GM12878 (cell line): ENCODE measurements around the gene ASXL2. TPM values are rescaled to one million over a fixed set of nuclear protein-coding genes. Genes with fewer than 3 reads are reported as not detected.

Experiments
- ATAC-seq: fragments of 200-7000 bp; cut with Tn5 transposase; 3 replicates; pipeline ENCODE4 v1.9.1; 2020; ENCODE audit warnings: mild to moderate bottlenecking, moderate library complexity
- BruUV-seq: library from RNA; stranded (reverse); fragments of 400-500 nt; replicated peaks from 2 replicates; lab custom pipeline; 2021; lab: Mats Ljungman, UMichigan
- CTCF ChIA-PET: fragments of 300-600 bp; sonication (Branson Sonifier 250); formaldehyde crosslinking; extraction: SDS; loops from one replicate; lab custom pipeline; 2021; ENCODE audit warnings: inconsistent platforms; lab: Yijun Ruan, JAX
- POLR2A ChIA-PET: fragments of 350-600 bp; formaldehyde crosslinking; extraction: SDS; loops from one replicate; lab custom pipeline; 2021; ENCODE audit warnings: inconsistent platforms; lab: Charles Lee
- RAD21 ChIA-PET: fragments of 300-600 bp; sonication (Branson Sonifier 250); formaldehyde crosslinking; loops from one replicate; lab custom pipeline; 2023; ENCODE audit warnings: antibody characterized with exemption; ENCODE audit not compliant: unreplicated experiment; lab: Charles Lee
- SMC1A ChIA-PET: fragments of 300-600 bp; sonication (Branson Sonifier 250); formaldehyde crosslinking; loops from one replicate; lab custom pipeline; 2023; ENCODE audit not compliant: unreplicated experiment, uncharacterized antibody; lab: Charles Lee
- DNase-seq: peaks from one replicate; pipeline ENCODE4 v3.0.0-alpha.2; 2011; ENCODE audit warnings: low read depth, low spot score
- FAIRE-seq: peaks from 3 replicates; lab custom pipeline; 2011; peaks lifted over from hg19 to GRCh38; lab: Jason Lieb, UNC
- H2AFZ ChIP-seq: 2 replicates; pipeline ENCODE4 v1.6.0; 2011; ENCODE audit warnings: low read depth, low read length, control low read depth; ENCODE audit not compliant: control insufficient read depth
- H3K27ac ChIP-seq: 2 replicates; pipeline ENCODE4 v1.5.1; 2011; ENCODE audit warnings: control low read depth; ENCODE audit not compliant: control insufficient read depth, insufficient read depth
- H3K27me3 ChIP-seq, 2 experiments: replicated peaks in 1 of 2; 2 replicates each; pipeline versions ENCODE4 v1.6.0 to v1.6.1; 2011; ENCODE audit warnings: low read length in 1 of 2; ENCODE audit not compliant: control insufficient read depth in 2 of 2, insufficient read depth in 2 of 2
- H3K36me3 ChIP-seq, 2 experiments: 2 replicates each; pipeline ENCODE4 v1.5.1; 2011; ENCODE audit warnings: low read length in 1 of 2; ENCODE audit not compliant: control insufficient read depth in 2 of 2, insufficient read depth in 2 of 2
- H3K4me1 ChIP-seq: 2 replicates; pipeline ENCODE4 v1.6.1; 2011; ENCODE audit warnings: mild to moderate bottlenecking, low read length, moderate library complexity, mixed read lengths; ENCODE audit not compliant: control insufficient read depth, insufficient read depth
- H3K4me2 ChIP-seq: 2 replicates; pipeline ENCODE4 v1.6.0; 2011; ENCODE audit warnings: control low read depth; ENCODE audit not compliant: control insufficient read depth, insufficient read depth
- H3K4me3 ChIP-seq: fragments of 200-600 bp; sonication (generic); 2 replicates; pipeline ENCODE4 v1.5.1; 2016
- H3K79me2 ChIP-seq: 2 replicates; pipeline ENCODE4 v1.6.0; 2011; ENCODE audit warnings: low read length; ENCODE audit not compliant: control insufficient read depth, insufficient read depth
- H3K9ac ChIP-seq: 2 replicates; pipeline ENCODE4 v1.8.0; 2011; ENCODE audit warnings: low read length, control low read depth, mixed read lengths; ENCODE audit not compliant: control insufficient read depth, insufficient read depth
- H3K9me3 ChIP-seq: replicated peaks from 3 replicates; pipeline ENCODE4 v1.5.1; 2011; ENCODE audit warnings: mild to moderate bottlenecking, low read length; ENCODE audit not compliant: control insufficient read depth, insufficient read depth
- H4K20me1 ChIP-seq: 2 replicates; pipeline ENCODE4 v1.6.0; 2011; ENCODE audit not compliant: control insufficient read depth, insufficient read depth
- CREM ChIP-seq: IDR thresholded peaks from 2 replicates; pipeline ENCODE4 v1.6.1; 2014; ENCODE audit warnings: antibody characterized with exemption, low read depth
- E2F4 ChIP-seq: IDR thresholded peaks from 2 replicates; pipeline ENCODE4 v1.6.1; 2012; ENCODE audit warnings: low read depth, low read length, improper control_type of control experiment
- EZH2 ChIP-seq: IDR thresholded peaks from 2 replicates; pipeline ENCODE4 v1.6.1; 2012; ENCODE audit warnings: low read depth, mild to moderate bottlenecking, control low read depth, inconsistent platforms, low read length, borderline replicate concordance; ENCODE audit not compliant: control insufficient read depth
- POLR2A ChIP-seq: IDR thresholded peaks from 2 replicates; pipeline ENCODE4 v1.6.1; 2011; ENCODE audit warnings: low read depth, mild to moderate bottlenecking, low read length
- POLR2AphosphoS5 ChIP-seq: IDR thresholded peaks from 2 replicates; pipeline ENCODE4 v1.6.1; 2011; ENCODE audit warnings: mild to moderate bottlenecking, low read length, inconsistent platforms
- REST ChIP-seq: IDR thresholded peaks from 2 replicates; pipeline ENCODE4 v1.6.1; 2012; ENCODE audit warnings: mild to moderate bottlenecking, low read depth, low read length
- RFX5 ChIP-seq: IDR thresholded peaks from 2 replicates; pipeline ENCODE4 v1.6.1; 2011; ENCODE audit warnings: low read depth, low read length, improper control_type of control experiment
- ZBTB40 ChIP-seq: fragments of 450-650 bp; IDR thresholded peaks from 2 replicates; pipeline ENCODE4 v1.6.1; 2016; ENCODE audit warnings: mild to moderate bottlenecking, moderate library complexity, borderline replicate concordance
- ZNF24 ChIP-seq: fragments of 450-650 bp; IDR thresholded peaks from 2 replicates; pipeline ENCODE4 v1.6.1; 2017; ENCODE audit warnings: antibody characterized with exemption, mild to moderate bottlenecking
- WGBS: methylation state at CpG from one replicate; pipeline ENCODE4 v1.1.6; 2016; ENCODE audit warnings: low lambda C conversion rate; ENCODE audit not compliant: insufficient replicate concordance, insufficient coverage; ENCODE audit errors: missing lambda C conversion rate; 5-methylcytosine and 5-hydroxymethylcytosine counted together
- in situ Hi-C: fragments of 300-500 bp; cut with MboI; formaldehyde crosslinking; loops from 9 replicates; pipeline ENCODE4 v1.14.3; 2018; ENCODE audit warnings: mixed read lengths
- intact Hi-C: fragments of 100-400 bp; cut with micrococcal nuclease; formaldehyde crosslinking; loops from one replicate; pipeline ENCODE4 v1.14.2; 2022; ENCODE audit not compliant: unreplicated experiment
- polyA plus RNA-seq, 11 experiments: library from polyadenylated mRNA; depleted of rRNA in 4 of 11; unstranded in 6 of 11; stranded (reverse) in 5 of 11; fragments of >200 nt; fragmentation: Nextera tagmentation in 4 of 11; fragmentation: Illumina TruSeq in 1 of 11; extraction: Ambion mirVana in 4 of 11; extraction: Trizol in 1 of 11; gene quantifications; 1 replicate in 1 of 11; 2 replicates in 10 of 11; pipeline versions ENCODE4 v1.2.1 to v1.2.3, GENCODE V29; 2011 to 2016; ENCODE audit warnings: inconsistent platforms in 2 of 11, missing spikeins in 2 of 11, low read depth in 1 of 11
- total RNA-seq, 4 experiments: library from RNA; depleted of rRNA in 3 of 4; stranded (reverse); fragments of >200 nt in 3 of 4; fragmentation: Illumina TruSeq in 1 of 4; extraction: Trizol in 1 of 4; gene quantifications; 2 replicates each; pipeline versions ENCODE4 v1.2.1 to v1.2.3, GENCODE V29; 2013 to 2021
- TF ChIP-seq, protein P1 (sequence below): IDR thresholded peaks from 2 replicates; pipeline ENCODE4 v1.6.1; 2012; ENCODE audit warnings: improper control_type of control experiment, low read depth, low read length; ENCODE audit not compliant: insufficient replicate concordance

The ASXL2 gene
- total and polyA plus RNA-seq, 10 of the 15 experiments (the other 5 are each of a cell fraction or from before 2014, with no cell fraction given), result 1.3 to 17.7 (median 5.5) TPM

DNA sequence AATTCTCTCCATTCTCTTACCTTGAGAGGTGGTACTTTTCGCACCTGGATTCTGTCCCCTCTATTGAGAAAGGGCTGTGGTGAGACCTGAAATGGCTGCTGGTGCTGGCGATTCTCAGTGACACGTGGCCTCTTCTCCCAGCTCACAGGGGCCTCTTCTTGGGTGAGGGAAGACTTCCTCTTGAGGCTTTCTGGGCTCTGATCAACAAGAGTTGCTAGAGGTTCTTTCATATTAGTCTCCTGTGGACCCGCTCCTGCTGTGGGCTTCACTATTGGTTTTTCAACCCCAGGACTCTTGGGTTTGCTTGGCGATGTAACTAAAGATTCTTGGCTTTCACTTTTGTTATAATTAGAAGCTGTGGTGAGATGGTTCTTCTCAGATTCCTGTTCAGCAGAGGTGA lies 128.6 kb downstream of the ASXL2 start:
- Histone ChIP-seq H3K27ac (no peak overlapping the region), H3K27me3 (no peaks in the 10 kb centered on the region), H4K20me1 (no peaks in the 10 kb centered on the region), H3K4me2 (no peak overlapping the region), H2AFZ (no peak overlapping the region), H3K4me1 (no peaks in the 10 kb centered on the region), H3K9me3 (no peaks in the 10 kb centered on the region), H3K79me2 (no peaks in the 10 kb centered on the region), H3K4me3 (no peak overlapping the region), H3K9ac (no peak overlapping the region), H3K36me3 (peaks cover 0 to 14% of the 10 kb centered on the region in 2 experiments; a peak in 3 of 4 replicates)
- no peak for DNase-seq
- ChIA-PET RAD21 (no interaction called here), POLR2A (interaction anchor here (0.7 kb wide), 1 partner anchor 497 kb away, joined by 3 read pairs; no protein-coding TSS in a partner anchor), CTCF (interaction anchor here (0.6 to 1.0 kb wide), 3 partner anchors 12 to 504 kb away, joined by 3 read pairs; no protein-coding TSS in a partner anchor), SMC1A (interaction anchor here (1.4 kb wide), 1 partner anchor 15 kb away, joined by 3 read pairs; no protein-coding TSS in a partner anchor)
- no TSS peak for BruUV-seq
- no peak for ATAC-seq
- 54% methylated on average over 5 of the region's 5 CpGs for WGBS
- FAIRE-seq, result no peak
- in situ Hi-C loops (no loop called here), intact Hi-C loops (no loop called here)
- TF ChIP-seq REST (no peak), ZNF24 (no peak), RFX5 (no peak), E2F4 (no peak), CREM (no peak), POLR2AphosphoS5 (no peak), POLR2A (no peak), EZH2 (no peak), ZBTB40 (no peak)
- TF ChIP-seq, protein P1, sequence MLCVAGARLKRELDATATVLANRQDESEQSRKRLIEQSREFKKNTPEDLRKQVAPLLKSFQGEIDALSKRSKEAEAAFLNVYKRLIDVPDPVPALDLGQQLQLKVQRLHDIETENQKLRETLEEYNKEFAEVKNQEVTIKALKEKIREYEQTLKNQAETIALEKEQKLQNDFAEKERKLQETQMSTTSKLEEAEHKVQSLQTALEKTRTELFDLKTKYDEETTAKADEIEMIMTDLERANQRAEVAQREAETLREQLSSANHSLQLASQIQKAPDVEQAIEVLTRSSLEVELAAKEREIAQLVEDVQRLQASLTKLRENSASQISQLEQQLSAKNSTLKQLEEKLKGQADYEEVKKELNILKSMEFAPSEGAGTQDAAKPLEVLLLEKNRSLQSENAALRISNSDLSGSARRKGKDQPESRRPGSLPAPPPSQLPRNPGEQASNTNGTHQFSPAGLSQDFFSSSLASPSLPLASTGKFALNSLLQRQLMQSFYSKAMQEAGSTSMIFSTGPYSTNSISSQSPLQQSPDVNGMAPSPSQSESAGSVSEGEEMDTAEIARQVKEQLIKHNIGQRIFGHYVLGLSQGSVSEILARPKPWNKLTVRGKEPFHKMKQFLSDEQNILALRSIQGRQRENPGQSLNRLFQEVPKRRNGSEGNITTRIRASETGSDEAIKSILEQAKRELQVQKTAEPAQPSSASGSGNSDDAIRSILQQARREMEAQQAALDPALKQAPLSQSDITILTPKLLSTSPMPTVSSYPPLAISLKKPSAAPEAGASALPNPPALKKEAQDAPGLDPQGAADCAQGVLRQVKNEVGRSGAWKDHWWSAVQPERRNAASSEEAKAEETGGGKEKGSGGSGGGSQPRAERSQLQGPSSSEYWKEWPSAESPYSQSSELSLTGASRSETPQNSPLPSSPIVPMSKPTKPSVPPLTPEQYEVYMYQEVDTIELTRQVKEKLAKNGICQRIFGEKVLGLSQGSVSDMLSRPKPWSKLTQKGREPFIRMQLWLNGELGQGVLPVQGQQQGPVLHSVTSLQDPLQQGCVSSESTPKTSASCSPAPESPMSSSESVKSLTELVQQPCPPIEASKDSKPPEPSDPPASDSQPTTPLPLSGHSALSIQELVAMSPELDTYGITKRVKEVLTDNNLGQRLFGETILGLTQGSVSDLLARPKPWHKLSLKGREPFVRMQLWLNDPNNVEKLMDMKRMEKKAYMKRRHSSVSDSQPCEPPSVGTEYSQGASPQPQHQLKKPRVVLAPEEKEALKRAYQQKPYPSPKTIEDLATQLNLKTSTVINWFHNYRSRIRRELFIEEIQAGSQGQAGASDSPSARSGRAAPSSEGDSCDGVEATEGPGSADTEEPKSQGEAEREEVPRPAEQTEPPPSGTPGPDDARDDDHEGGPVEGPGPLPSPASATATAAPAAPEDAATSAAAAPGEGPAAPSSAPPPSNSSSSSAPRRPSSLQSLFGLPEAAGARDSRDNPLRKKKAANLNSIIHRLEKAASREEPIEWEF, result no peak
